CD4-positive, alpha-beta T cell (primary cell): Measurements from ENCODE around the gene SCARB1. TPM values are rescaled to one million over a fixed set of nuclear protein-coding genes. Genes with fewer than 3 reads are reported as not detected.

Source experiments
- ATAC-seq: fragments of 200-7000 bp; cut with Tn5 transposase; one replicate; pipeline ENCODE4 v1.10.0; 2022; ENCODE audit warnings: mild to moderate bottlenecking; ENCODE audit not compliant: poor library complexity
- CTCF ChIA-PET: fragments of 350-600 bp; sonication (Branson Sonifier 250); formaldehyde crosslinking; loops from one replicate; lab custom pipeline; 2021; ENCODE audit warnings: antibody characterized with exemption, inconsistent platforms; lab: Charles Lee
- POLR2A ChIA-PET: fragments of 350-600 bp; sonication (Branson Sonifier 250); formaldehyde crosslinking; loops from one replicate; lab custom pipeline; 2021; ENCODE audit warnings: antibody characterized with exemption, inconsistent platforms; lab: Charles Lee
- DNase-seq, 14 experiments: peaks; one replicate each; pipeline ENCODE4 v3.0.0-alpha.2; 2013 to 2020; ENCODE audit warnings: mixed read lengths in 2 of 14
- H3K27ac ChIP-seq, 2 donors: one replicate each; pipeline versions ENCODE4 v1.5.1 to v1.7.0; 2013; ENCODE audit warnings: low read length in 2 of 2, low read depth in 1 of 2, mild to moderate bottlenecking in 1 of 2
- H3K27me3 ChIP-seq, 2 experiments: 1 replicate in 1 of 2; 2 replicates in 1 of 2; pipeline versions ENCODE4 v1.6.1 to v1.7.0; 2013; ENCODE audit warnings: low read length in 2 of 2, control low read depth in 1 of 2, mild to moderate bottlenecking in 1 of 2, moderate library complexity in 1 of 2; ENCODE audit not compliant: insufficient read depth in 2 of 2, control insufficient read depth in 1 of 2
- H3K36me3 ChIP-seq: one replicate; pipeline ENCODE4 v1.6.1; 2013; ENCODE audit warnings: low read length, control low read depth; ENCODE audit not compliant: insufficient read depth
- H3K4me1 ChIP-seq: one replicate; pipeline ENCODE4 v1.6.1; 2013; ENCODE audit warnings: low read length, control low read depth; ENCODE audit not compliant: insufficient read depth
- H3K4me3 ChIP-seq: one replicate; pipeline ENCODE4 v1.5.1; 2013; ENCODE audit warnings: mild to moderate bottlenecking, low read length, moderate library complexity
- H3K9me3 ChIP-seq, 2 experiments: 1 replicate in 1 of 2; 2 replicates in 1 of 2; pipeline versions ENCODE4 v1.6.1 to v1.7.0; 2013; ENCODE audit warnings: low read length in 2 of 2, mild to moderate bottlenecking in 2 of 2, control low read depth in 1 of 2, moderate library complexity in 1 of 2; ENCODE audit not compliant: control insufficient read depth in 1 of 2, insufficient read depth in 1 of 2
- H3K27ac Mint-ChIP-seq: one replicate; pipeline ENCODE4 v1.8.0; 2020; ENCODE audit warnings: mixed read lengths
- H3K27me3 Mint-ChIP-seq: one replicate; pipeline ENCODE4 v1.8.0; 2021; ENCODE audit warnings: mixed read lengths
- H3K36me3 Mint-ChIP-seq: one replicate; pipeline ENCODE4 v1.8.0; 2021; ENCODE audit warnings: low read depth, mixed read lengths
- H3K4me1 Mint-ChIP-seq: one replicate; pipeline ENCODE4 v1.8.0; 2021; ENCODE audit warnings: low read depth, mixed read lengths
- H3K4me3 Mint-ChIP-seq: one replicate; pipeline ENCODE4 v1.8.0; 2020; ENCODE audit warnings: mild to moderate bottlenecking, mixed read lengths
- H3K9me3 Mint-ChIP-seq: one replicate; pipeline ENCODE4 v1.8.0; 2020; ENCODE audit warnings: mixed read lengths
- CTCF ChIP-seq: fragments of 200-600 bp; IDR thresholded peaks from one replicate; pipeline ENCODE4 v1.8.0; 2022; ENCODE audit warnings: antibody characterized with exemption, mild to moderate bottlenecking
- intact Hi-C, 2 experiments: fragments of 100-400 bp; cut with DNase I in 1 of 2; cut with micrococcal nuclease in 1 of 2; formaldehyde crosslinking; loops; one replicate each; pipeline versions ENCODE4 v1.15.1 to v1.9.0; 2023 to 2025; cut with DNase I, micrococcal nuclease
- total RNA-seq, 174 experiments: library from RNA in 2 of 174; stranded (reverse) in 2 of 174; gene quantifications; one replicate each; pipeline ENCODE4 v1.2.3 and lab custom pipeline; 2021 to 2026

The SCARB1 gene
- total RNA-seq, 2 experiments from 2014 or later: 2.3 to 3.7 TPM

- Mint-ChIP-seq H3K9me3 (no peaks in the 10 kb centered on the region), H3K36me3 (no peaks in the 10 kb centered on the region), H3K4me1 (peaks cover 9% of the 10 kb centered on the region), H3K4me3 (no peak overlapping the region), H3K27me3 (peaks cover 4% of the 10 kb centered on the region), H3K27ac (no peak overlapping the region)
- intact Hi-C loops: no loop called here
- ChIA-PET POLR2A (no interaction called here), CTCF (interaction anchor here (1.0 kb wide), 1 partner anchor 34 kb away, joined by 3 read pairs; no protein-coding TSS in a partner anchor)
- TF ChIP-seq CTCF: no peak
- Histone ChIP-seq H3K4me1 (no peaks in the 10 kb centered on the region), H3K36me3 (no peaks in the 10 kb centered on the region), H3K27me3 (no peaks in the 10 kb centered on the region), H3K4me3 (no peak overlapping the region), H3K27ac (no peak overlapping the region), H3K9me3 (no peaks in the 10 kb centered on the region)
- ATAC-seq (no peak), DNase-seq (no peak)
Observed at GRCh38 chr12:124872068-124872719, 8.5 kb upstream of the SCARB1 start.

- no peaks in the 10 kb centered on the region for H3K27me3 ChIP-seq
- Mint-ChIP-seq H3K9me3 (no peaks in the 10 kb centered on the region), H3K36me3 (no peaks in the 10 kb centered on the region), H3K4me1 (peaks cover 9% of the 10 kb centered on the region), H3K27me3 (peaks cover 4% of the 10 kb centered on the region), H3K4me3 (no peak overlapping the region), H3K27ac (no peak overlapping the region)
- no peaks in the 10 kb centered on the region for H3K36me3 ChIP-seq
- DNase-seq: no peak
- H3K27ac ChIP-seq: no peak overlapping the region
- ChIA-PET CTCF (interaction anchor here (1.0 kb wide), 1 partner anchor 35 kb away, joined by 3 read pairs; no protein-coding TSS in a partner anchor), POLR2A (no interaction called here)
- H3K9me3 ChIP-seq: no peaks in the 10 kb centered on the region
- TF ChIP-seq CTCF: no peak
- no peak for ATAC-seq
- no peaks in the 10 kb centered on the region for H3K4me1 ChIP-seq
- no peak overlapping the region for H3K4me3 ChIP-seq
- intact Hi-C loops: no loop called here
Observed at GRCh38 chr12:124871297-124871696, 7.6 kb upstream of the SCARB1 start.

- ATAC-seq (no peak), DNase-seq (no peak)
- H3K4me3 Mint-ChIP-seq: no peak overlapping the region
- intact Hi-C loops: no loop called here
- no peaks in the 10 kb centered on the region for H3K4me1 ChIP-seq
- H3K36me3 ChIP-seq: no peaks in the 10 kb centered on the region
- POLR2A ChIA-PET: no interaction called here
- H3K27ac Mint-ChIP-seq: no peak overlapping the region
- H3K9me3 Mint-ChIP-seq: no peaks in the 10 kb centered on the region
- TF ChIP-seq CTCF: no peak
- no peaks in the 10 kb centered on the region for H3K9me3 ChIP-seq
- H3K36me3 Mint-ChIP-seq: no peaks in the 10 kb centered on the region
- no peak overlapping the region for H3K4me3 ChIP-seq
- peaks cover 4% of the 10 kb centered on the region for H3K27me3 Mint-ChIP-seq
- no peaks in the 10 kb centered on the region for H3K27me3 ChIP-seq
- H3K27ac ChIP-seq: no peak overlapping the region
- CTCF ChIA-PET: no interaction called here
- peaks cover 9% of the 10 kb centered on the region for H3K4me1 Mint-ChIP-seq
Observed at GRCh38 chr12:124870515-124870914, 6.9 kb upstream of the SCARB1 start.
